ENCODE measurements around the gene MRPL43. TPM values are rescaled to one million over a fixed set of nuclear protein-coding genes. Genes with fewer than 3 reads are reported as not detected.

Gene MRPL43
- total and polyA plus RNA-seq, 9 of the 15 experiments (the other 6 are each of a cell fraction or from before 2014, with no cell fraction given), result 15.1 to 63.7 (median 37.2) TPM

- TF ChIP-seq, protein P1, sequence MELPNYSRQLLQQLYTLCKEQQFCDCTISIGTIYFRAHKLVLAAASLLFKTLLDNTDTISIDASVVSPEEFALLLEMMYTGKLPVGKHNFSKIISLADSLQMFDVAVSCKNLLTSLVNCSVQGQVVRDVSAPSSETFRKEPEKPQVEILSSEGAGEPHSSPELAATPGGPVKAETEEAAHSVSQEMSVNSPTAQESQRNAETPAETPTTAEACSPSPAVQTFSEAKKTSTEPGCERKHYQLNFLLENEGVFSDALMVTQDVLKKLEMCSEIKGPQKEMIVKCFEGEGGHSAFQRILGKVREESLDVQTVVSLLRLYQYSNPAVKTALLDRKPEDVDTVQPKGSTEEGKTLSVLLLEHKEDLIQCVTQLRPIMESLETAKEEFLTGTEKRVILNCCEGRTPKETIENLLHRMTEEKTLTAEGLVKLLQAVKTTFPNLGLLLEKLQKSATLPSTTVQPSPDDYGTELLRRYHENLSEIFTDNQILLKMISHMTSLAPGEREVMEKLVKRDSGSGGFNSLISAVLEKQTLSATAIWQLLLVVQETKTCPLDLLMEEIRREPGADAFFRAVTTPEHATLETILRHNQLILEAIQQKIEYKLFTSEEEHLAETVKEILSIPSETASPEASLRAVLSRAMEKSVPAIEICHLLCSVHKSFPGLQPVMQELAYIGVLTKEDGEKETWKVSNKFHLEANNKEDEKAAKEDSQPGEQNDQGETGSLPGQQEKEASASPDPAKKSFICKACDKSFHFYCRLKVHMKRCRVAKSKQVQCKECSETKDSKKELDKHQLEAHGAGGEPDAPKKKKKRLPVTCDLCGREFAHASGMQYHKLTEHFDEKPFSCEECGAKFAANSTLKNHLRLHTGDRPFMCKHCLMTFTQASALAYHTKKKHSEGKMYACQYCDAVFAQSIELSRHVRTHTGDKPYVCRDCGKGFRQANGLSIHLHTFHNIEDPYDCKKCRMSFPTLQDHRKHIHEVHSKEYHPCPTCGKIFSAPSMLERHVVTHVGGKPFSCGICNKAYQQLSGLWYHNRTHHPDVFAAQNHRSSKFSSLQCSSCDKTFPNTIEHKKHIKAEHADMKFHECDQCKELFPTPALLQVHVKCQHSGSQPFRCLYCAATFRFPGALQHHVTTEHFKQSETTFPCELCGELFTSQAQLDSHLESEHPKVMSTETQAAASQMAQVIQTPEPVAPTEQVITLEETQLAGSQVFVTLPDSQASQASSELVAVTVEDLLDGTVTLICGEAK (IDR thresholded peaks at IDR 0.05), result no peak
- TF ChIP-seq, protein P1 (CRISPR knock-in tag; IDR thresholded peaks at IDR 0.05), result no peak
- 0 out of 2 replicates have a peak, but pooled peaks have one; percentile 10 for TF ChIP-seq ESRRA (IDR thresholded peaks at IDR 0.05; ENCODE audit: borderline replicate concordance, low read depth)
- TF ChIP-seq REST (IDR thresholded peaks at IDR 0.05; ENCODE audit: borderline replicate concordance), result no peak; the same call in 1 of the 2 replicates
- TF ChIP-seq REST (CRISPR knock-in tag; IDR thresholded peaks at IDR 0.05; ENCODE audit: low read depth), result no peak
- no peak for TF ChIP-seq SAFB2 (IDR thresholded peaks at IDR 0.05; ENCODE audit: borderline replicate concordance, low read depth, low read length, severe bottlenecking)
- TF ChIP-seq HNRNPK (IDR thresholded peaks at IDR 0.05; ENCODE audit: low read depth, low read length, poor library complexity, severe bottlenecking), result no peak
- TF ChIP-seq SREBF1 (IDR thresholded peaks at IDR 0.05; ENCODE audit: borderline replicate concordance, low read depth, low read length), result no peak
These were observed 11.9 kb upstream of the MRPL43 start (continued) for GRCh38 chr10:100998991-100999741.
